GM13976 (cell line): ENCODE measurements around the gene SCT.

Experiments
- DNase-seq: peaks from one replicate; pipeline ENCODE4 v3.0.0; 2012; ENCODE audit warnings: low spot score
- CTCF ChIP-seq: IDR thresholded peaks from 2 replicates; pipeline ENCODE4 v1.5.1; 2012; ENCODE audit warnings: borderline replicate concordance, mild to moderate bottlenecking; ENCODE audit not compliant: insufficient read depth; ENCODE audit errors: extremely low read depth, missing control alignments, control extremely low read depth
- in situ Hi-C: fragments of 300-500 bp; cut with MboI; formaldehyde crosslinking; loops from one replicate; pipeline ENCODE4 v1.12.0; 2022; ENCODE audit warnings: low sequenced_read_pairs, mixed read lengths, inconsistent platforms; ENCODE audit not compliant: unreplicated experiment

SCT gene

GRCh38 chr11:626475-627307 is at the start of gene SCT:
Gene SCT (minus strand): TSS chr11:627181. CDS start chr11:627143, 38 bp downstream.
- no peak for DNase-seq
- in situ Hi-C loops: no loop called here
- no peak for TF ChIP-seq CTCF

- no peak for TF ChIP-seq CTCF
- in situ Hi-C loops: no loop called here
- DNase-seq: no peak
Observed at GRCh38 chr11:674406-674805, 47.4 kb upstream of the SCT start.

- TF ChIP-seq CTCF: no peak
- DNase-seq: no peak
- in situ Hi-C loops: no loop called here
Observed at GRCh38 chr11:673866-674265, 46.9 kb upstream of the SCT start.

GRCh38 chr11:665704-666281 is 38.8 kb upstream of the SCT start:
- in situ Hi-C loops: no loop called here
- no peak for TF ChIP-seq CTCF

GRCh38 chr11:665062-665703 is 38.2 kb upstream of the SCT start:
- DNase-seq: no peak
- in situ Hi-C loops: no loop called here
- no peak for TF ChIP-seq CTCF

More at GRCh38 chr11:665704-666281, 38.8 kb upstream of the SCT start:
- DNase-seq: no peak

GRCh38 chr11:662689-663274 is 35.8 kb upstream of the SCT start:
- in situ Hi-C loops: no loop called here
- peak; percentile 83 for DNase-seq
- TF ChIP-seq CTCF: peak; percentile 68
